Neural progenitor cell (in vitro differentiated cells): Measurements from ENCODE around the gene UTS2B.

Source experiments
- CTCF ChIP-seq: fragments of 200-600 bp; sonication (generic); IDR thresholded peaks from 2 replicates; pipeline ENCODE4 v1.5.1; 2017; ENCODE audit warnings: antibody characterized with exemption, mild to moderate bottlenecking
- EZH2 ChIP-seq: fragments of 200-600 bp; sonication (generic); IDR thresholded peaks from 2 replicates; pipeline ENCODE4 v1.6.1; 2017; ENCODE audit warnings: antibody characterized with exemption, mild to moderate bottlenecking, moderate library complexity

- TF ChIP-seq CTCF (no peak), EZH2 (no peak)
Observed at GRCh38 chr3:191348098-191348497, 17.8 kb upstream of the UTS2B start.
